Fibroblast of pulmonary artery (primary cell): ENCODE data around the gene MYL3.

Source experiments
- DNase-seq: peaks from one replicate; pipeline ENCODE4 v3.0.0-alpha.2; 2010; ENCODE audit warnings: low read depth
- H3K4me3 ChIP-seq: replicated peaks from 2 replicates; pipeline ENCODE4 v1.5.1; 2011; ENCODE audit warnings: low read depth, mild to moderate bottlenecking, control low read depth, low read length, moderate library complexity
- TF ChIP-seq, protein P1 (sequence below): IDR thresholded peaks from 2 replicates; pipeline ENCODE4 v1.5.1; 2011; ENCODE audit warnings: mild to moderate bottlenecking, control low read depth, low read length, inconsistent platforms; ENCODE audit errors: missing control alignments

MYL3 gene

DNA sequence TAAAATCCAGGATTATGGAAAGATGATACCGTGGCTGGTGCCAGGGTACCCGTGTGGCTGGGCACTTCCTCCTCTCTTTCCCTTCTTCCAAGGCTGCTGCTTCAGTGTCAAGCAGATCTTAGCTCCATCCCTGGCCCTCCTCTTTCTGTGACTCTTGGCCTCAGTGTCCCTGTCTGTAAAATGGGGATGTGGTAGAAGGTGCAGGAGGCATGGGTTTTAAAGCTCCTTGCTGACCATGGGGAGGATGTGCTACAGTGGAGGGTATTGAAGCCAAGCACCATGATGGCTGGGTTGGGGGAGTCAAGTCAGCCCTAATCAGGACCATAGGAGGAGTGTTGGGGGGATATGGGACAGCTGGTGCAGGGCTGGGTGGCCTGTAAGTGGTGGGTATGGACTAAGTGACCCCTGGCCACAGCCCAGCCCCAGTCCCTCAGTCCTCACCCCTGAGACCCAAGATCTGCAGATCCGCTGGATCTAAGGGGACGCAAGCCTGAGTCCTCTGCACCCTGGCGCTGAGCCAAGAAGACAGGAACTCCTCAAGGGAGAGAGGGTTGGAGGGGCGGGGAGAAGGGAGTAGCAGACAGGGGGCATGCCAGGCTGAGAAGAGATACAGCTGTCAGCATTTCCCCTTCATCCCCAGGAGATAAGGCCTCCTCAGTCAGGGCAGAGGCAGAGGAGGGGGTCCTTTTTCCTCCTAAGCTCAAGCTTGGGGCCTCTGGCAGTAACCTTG lies 26.3 kb upstream of the MYL3 start:
- TF ChIP-seq, protein P1, sequence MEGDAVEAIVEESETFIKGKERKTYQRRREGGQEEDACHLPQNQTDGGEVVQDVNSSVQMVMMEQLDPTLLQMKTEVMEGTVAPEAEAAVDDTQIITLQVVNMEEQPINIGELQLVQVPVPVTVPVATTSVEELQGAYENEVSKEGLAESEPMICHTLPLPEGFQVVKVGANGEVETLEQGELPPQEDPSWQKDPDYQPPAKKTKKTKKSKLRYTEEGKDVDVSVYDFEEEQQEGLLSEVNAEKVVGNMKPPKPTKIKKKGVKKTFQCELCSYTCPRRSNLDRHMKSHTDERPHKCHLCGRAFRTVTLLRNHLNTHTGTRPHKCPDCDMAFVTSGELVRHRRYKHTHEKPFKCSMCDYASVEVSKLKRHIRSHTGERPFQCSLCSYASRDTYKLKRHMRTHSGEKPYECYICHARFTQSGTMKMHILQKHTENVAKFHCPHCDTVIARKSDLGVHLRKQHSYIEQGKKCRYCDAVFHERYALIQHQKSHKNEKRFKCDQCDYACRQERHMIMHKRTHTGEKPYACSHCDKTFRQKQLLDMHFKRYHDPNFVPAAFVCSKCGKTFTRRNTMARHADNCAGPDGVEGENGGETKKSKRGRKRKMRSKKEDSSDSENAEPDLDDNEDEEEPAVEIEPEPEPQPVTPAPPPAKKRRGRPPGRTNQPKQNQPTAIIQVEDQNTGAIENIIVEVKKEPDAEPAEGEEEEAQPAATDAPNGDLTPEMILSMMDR: no peak
- H3K4me3 ChIP-seq: no peak overlapping the region
- DNase-seq: peak; percentile 23

DNA sequence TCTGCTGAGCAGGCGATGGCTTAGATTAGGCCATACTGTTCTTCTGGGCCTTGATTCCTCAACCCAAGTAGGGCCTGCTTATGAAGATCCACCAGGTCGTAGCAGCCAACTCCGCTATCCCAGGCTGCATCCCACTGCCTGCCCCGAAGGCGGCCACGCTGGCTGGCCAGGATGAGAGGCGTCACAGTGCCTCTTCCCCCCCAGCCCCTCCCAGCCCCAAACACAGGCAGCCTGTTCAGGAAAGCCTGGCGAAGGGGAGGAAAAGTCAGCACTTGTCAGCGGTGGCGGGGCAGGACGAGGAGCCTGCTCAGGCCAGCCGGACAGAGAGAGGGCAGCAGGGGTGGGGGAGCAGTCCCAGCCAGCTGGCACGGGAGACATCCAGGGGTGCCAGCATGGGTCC lies 25.5 kb upstream of the MYL3 start:
- TF ChIP-seq, protein P1: no peak
- DNase-seq: no peak

DNA sequence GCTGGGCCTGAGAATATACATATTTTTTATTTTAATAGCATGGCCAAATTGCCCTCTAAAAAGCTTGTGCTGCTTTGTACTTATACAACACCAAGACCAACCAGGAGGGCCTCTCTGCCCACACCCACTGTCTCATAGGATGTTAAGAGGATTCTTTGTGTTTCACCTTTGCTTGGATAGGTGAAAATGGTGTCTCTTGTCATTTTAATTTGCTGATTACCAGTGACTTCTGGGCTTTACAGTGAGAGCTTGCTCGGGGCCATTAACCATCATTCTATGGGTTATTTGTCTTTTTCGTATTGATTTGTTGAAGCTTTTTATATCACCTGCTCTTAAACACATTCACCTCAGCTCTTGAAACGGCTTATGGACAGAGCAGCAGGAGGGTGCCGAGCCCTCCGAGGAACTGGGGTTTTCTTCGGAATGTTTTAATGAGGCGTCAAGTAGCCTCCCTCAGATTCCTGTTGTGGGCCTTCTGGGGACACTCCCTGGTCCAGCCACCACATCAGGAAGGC lies 24.8 kb upstream of the MYL3 start:
- TF ChIP-seq, protein P1: no peak
- DNase-seq: no peak
- no peak overlapping the region for H3K4me3 ChIP-seq

More for the DNA sequence above, 25.5 kb upstream of the MYL3 start:
- no peak overlapping the region for H3K4me3 ChIP-seq

DNA sequence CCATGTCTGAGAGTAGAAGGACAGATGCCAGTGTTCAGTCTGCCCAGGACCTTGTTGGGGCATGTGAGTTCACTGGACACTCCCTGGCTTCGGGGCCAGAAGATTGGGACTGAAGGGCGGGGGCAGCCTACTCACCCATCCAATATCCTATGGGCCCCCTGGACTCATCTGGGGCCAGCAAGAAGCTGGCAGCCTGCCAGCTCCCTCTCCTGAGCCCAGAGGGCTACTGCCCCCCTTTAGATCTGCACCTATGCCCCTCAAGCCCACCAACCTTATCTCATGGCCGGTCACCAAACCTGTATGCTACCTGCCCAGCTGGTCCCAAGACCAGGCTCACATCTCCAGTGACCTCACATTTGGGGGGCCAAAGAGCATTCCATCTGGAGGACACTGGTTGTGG lies 22.4 kb upstream of the MYL3 start:
- no peak for DNase-seq
- no peak overlapping the region for H3K4me3 ChIP-seq
- TF ChIP-seq, protein P1: no peak

DNA sequence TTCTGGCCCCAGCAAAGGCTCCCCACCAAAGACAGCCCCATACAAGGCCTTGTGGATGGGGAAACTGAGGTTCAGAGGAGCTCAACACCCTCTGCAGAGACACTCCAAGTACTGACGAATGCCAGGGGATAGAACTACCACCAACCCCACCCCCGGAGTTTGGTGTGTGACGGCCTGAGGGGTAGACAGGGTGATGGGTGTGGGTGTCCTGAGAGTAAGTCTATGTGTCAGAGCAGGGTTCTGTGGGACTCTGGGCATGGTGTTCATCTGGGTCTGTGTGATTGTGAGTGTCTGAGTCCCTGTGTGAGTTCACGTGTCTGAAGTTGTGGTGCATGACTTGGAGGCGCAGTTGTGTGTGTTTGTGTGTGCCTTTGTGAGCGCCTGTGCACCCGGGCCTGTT lies 21.7 kb upstream of the MYL3 start:
- DNase-seq: no peak
- TF ChIP-seq, protein P1: no peak
- no peak overlapping the region for H3K4me3 ChIP-seq

DNA sequence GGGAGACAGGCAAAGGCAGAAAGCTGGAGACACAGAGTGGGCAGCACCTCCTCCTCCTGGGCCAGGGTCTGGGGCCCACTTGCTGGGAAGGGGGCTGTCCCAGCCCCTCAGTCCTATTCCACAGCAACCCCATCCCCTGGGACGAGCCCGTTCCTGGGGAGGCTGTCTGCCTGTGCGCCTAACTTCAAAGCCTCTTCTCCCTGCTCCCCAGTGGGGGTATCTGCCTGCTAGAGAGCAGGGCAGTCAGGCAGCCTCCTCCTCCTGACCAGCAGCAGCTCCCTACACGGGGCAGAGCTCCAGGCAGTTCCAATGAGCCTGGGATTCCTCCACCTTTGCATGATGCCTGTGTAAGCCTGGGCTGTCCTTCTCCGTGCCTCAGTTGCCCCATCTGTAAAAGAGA lies 21.2 kb upstream of the MYL3 start:
- H3K4me3 ChIP-seq: no peak overlapping the region
- no peak for DNase-seq
- TF ChIP-seq, protein P1: no peak

DNA sequence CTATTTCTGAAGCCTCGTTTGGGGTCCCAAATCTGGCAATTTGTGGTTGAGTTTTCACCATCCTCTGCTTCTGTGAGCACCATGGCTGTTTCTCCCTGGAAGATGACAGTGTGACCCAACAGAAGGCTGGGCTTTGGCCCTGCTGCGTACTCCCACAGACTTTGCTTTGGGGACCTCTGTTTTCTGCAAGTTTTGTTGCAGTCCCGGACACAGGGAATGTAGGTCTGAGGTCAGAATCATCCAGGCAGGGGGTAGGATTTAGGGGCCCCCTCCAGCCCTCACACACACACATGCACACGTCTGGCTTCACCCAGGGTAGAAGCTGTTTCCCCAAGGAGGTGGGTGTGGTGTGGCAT lies 20.6 kb upstream of the MYL3 start:
- no peak overlapping the region for H3K4me3 ChIP-seq
- TF ChIP-seq, protein P1: no peak
- DNase-seq: no peak
